Measurements from ENCODE around the gene PRKCA.

GRCh38 chr17:66262767-66263166 lies 39.6 kb upstream of the PRKCA start:
- TF ChIP-seq CREB1 (IDR thresholded peaks at IDR 0.05; ENCODE audit: low read depth) (no peak), CEBPB (IDR thresholded peaks at IDR 0.05) (no peak), MAX (IDR thresholded peaks at IDR 0.05) (no peak), YY1 (IDR thresholded peaks at IDR 0.05; ENCODE audit: low read depth) (no peak), FOXM1 (IDR thresholded peaks at IDR 0.05; ENCODE audit: borderline replicate concordance, low read depth) (no peak), ZBTB7A (IDR thresholded peaks at IDR 0.05; ENCODE audit: low read depth) (no peak), TEAD4 (IDR thresholded peaks at IDR 0.05) (no peak), EP300 (IDR thresholded peaks at IDR 0.05; ENCODE audit: borderline replicate concordance) (no peak), TAF1 (IDR thresholded peaks at IDR 0.05; ENCODE audit: low read depth) (no peak), RAD21 (IDR thresholded peaks at IDR 0.05; ENCODE audit: low read depth) (no peak), REST (IDR thresholded peaks at IDR 0.05; ENCODE audit: low read depth) (no peak), TCF12 (IDR thresholded peaks at IDR 0.05; ENCODE audit: low read depth) (no peak)
